HG03196 (cell line): ENCODE results near the gene SH3GLB2.
"Not testable (repeated sequence)": the region's sequence is repeated elsewhere in the genome, so short reads cannot be mapped to it uniquely, and the experiment has no call there.

Experiments used
- ATAC-seq: cut with Tn5 transposase; IDR thresholded peaks from one replicate; pipeline ENCODE4 v1.9.1; 2021; ENCODE audit not compliant: unreplicated experiment

The SH3GLB2 gene

DNA sequence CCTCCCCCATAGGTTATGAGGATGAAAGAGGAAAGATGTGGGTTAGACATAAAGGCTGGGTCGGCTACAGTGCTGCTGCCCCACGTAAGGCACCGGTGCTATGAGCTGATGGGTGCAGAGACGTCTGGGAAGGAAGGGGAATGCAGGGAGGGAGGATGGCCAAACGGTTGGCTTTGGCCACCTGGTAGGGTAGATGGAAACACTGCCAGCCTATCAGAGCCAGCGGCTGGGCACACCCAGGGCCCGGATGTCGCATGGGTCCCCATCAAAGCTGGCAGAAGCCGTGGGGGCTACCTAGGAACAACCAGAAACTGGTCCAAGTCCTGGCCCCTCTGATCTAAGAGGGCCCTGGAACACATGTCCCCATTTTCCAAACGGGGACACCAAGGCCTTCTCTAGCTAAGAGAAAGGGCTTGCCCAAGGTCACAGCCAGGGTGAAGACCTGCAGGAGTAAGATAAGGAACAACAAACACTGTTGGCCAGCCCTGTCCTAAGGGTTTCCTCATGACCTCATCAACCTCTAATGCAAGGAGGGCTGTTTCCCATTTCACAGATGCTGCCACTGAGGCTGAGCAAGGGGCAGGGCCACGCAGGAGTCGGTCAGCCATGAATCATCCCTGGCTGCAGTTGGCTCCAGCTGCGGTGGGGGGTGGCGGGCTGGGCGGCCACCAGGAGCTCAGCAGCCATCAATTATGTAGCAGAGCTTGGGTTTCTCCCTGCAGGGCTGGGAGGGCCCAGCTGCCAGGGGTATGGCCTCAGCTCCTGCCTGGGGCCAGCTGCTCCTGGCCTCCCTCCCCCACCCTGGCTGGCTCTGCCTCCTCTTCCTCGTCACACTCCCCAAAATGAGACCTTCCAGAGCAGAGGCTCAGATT lies 4.9 kb downstream of the SH3GLB2 start:
- no peak for ATAC-seq

DNA sequence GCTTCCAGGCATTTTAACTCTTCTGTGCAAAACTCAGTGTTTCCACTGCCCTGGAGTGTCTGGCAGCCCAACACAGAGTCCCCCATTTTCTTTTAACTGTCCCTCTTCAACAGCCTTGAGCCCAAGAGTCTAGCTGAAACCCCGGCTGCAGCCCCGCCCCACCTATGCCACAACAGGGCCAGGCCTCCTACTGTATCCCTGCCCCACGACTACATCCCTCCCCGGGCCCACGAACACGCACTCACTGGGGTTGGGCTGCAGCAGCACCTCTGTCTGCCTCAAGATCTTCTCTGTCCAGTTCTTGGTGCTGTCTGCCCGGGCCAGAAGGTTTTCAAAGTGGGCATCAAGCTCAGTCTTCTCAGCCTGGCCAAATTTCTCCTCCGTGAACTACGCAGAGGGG lies 6.1 kb downstream of the SH3GLB2 start:
- no peak for ATAC-seq

DNA sequence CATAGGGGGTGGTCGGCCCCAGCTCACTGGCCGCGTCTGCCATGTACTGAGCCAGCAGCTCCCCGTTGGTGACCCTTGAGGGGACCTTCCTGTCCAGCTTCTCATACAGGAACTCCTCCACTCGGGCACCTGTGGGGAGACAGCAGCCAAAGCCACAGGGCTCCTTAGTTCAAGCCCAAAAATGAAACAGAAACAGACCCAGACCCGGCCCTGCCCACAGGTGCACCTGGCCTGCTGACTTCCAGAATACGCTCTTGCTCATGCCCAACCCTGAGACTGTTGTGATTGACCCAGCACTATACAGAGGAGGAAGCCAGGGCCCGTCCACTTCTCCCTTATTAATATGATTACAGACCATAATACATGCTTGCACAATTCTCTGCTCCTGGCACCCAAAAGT lies 7.0 kb downstream of the SH3GLB2 start:
- ATAC-seq = peak; percentile 74

DNA sequence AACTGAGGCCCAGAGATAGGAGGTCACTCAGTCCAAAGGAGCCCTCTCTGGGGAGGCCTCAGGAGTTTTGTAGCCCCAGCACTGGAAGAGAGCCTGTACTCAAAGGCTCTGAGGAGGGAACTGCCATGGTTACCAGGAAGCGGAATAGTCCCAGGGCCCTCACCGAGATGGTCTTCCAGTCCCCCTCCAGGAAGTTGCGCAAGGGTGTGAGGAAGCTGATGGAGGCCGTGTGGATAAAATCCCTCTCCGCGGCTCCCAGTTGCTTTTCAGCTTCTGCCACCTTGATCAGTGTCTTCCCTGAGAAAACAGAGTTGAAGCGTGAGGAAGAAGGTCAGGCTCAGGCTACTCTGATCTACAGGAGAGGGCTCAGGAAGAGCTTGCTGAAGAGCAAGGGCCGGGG lies 13.5 kb downstream of the SH3GLB2 start:
- ATAC-seq = no peak

DNA sequence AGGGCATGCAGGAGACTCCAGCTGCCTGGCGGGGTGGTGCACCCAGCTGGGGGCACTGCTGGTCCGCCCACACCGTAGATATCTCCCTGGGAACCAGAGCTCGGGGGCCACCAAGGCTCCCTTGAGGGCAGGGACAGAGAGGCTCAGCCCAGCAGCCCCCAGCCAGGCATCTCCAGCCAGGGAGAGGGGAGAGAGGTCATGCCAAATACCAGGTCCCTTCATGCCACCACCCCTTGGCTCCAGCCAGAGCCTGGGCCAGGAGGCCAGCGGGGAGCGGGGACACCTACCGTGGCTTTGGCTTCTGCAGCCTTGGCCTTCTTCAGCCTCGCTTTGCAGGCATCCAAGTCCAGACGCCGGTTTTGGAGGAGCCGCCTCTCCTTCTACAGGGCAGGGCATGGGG lies 14.0 kb downstream of the SH3GLB2 start:
- ATAC-seq = no peak

DNA sequence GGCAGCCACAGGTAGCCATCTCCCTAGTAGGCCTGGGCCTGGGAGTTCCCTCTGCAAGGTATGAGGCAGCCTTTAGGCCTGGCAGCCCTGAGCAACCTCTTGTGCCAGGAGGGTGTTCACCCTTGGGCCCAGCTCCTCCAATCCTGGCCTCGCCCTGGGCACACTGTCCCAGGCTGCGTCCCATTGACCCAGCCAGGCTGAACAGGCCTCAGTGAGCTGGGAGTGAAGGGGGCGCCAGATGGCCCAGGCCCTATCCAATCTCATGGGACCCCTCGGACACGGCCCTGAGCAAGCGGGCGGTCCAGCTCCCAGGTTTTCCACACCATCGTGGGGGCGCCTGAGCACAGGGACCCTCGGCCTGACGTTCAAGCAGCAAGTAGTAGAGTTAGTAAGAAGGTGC lies 14.5 kb downstream of the SH3GLB2 start:
- ATAC-seq = no peak

DNA sequence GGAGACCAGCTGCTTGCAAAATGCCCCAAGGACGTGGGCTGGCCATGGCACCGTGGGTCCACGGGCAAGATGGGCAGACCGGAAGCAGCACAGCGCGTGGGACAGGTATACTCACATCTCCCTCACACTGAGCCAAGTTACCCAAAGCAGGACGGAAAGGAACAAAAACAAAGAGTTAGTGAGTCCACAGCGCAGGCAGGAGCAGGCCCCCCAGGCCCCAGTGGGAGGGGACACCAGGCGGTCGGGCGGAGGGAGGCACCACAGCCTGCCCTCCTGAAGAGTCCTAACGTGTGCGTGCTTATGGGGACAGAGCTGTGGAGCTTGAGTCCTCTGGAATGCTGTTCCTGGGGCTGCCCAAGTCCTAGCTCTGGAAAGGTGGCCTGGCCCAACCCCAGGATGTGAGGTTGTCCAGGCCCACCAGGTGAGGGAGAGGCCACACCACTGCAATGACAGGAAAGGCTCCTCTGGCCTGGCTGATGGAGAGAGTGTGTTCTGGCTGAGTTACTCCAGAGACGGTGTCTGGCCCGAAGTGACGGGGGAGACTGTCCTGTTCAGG lies 15.2 kb downstream of the SH3GLB2 start:
- no peak for ATAC-seq

DNA sequence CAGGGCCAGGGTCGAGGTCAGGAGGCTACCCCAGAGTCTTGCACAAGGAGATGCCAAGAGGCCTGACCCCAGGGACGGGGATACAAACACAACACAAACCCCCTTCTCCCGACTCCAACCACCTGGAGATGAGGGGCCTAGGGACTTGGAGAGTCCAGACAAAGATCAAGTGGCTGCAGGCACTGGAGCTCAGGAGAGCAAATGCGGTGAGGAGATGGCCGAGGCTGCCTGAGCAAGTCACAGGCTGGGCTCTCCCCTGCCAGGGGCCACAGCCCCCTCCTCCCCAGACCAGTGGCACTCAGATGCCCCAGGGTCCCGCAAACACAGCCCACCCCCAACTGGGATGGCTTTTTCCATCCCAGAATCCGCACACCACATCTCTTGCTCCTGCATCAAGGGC lies 15.8 kb downstream of the SH3GLB2 start:
- no peak for ATAC-seq

DNA sequence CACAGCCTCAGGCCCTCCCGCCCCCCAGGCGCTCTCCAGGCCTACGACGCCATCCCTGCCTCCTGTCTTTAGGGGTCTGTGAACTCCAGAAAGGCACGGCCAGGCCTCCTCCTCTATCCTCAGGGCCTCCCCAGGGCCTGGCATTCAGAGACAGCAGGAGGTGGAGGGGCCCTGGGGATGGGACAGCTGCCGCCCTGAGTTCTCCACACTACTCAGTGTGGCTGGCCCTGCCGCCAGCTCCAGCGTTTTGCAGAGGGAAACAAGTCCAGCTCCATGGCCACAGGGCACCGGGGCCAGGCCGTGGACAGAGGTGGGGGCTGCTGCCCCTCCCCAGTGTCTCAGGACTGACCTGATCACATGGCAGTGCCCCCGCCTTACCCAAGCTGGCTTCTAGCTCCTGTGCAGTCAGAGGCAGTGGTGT lies 16.4 kb downstream of the SH3GLB2 start:
- no peak for ATAC-seq

DNA sequence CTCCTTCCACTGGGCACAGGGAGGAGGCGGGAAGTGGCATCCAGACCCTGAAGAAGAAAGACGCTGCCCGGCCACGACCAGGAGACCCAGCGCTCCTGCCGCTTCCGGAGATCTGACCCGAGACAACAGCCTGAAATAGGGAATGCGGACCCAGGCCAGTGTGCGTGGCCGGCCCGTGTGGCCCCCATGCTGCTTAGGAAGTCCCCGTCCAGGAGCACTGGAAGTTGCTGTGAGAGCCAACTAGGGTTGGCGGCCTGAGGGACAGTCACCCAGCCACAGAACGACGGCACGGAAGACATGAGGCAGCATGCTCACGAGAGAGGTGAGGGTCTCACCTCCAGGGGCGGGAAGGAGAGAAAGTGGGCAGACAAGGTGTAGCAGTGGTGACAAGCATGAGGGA lies 17.0 kb downstream of the SH3GLB2 start:
- ATAC-seq = no peak

DNA sequence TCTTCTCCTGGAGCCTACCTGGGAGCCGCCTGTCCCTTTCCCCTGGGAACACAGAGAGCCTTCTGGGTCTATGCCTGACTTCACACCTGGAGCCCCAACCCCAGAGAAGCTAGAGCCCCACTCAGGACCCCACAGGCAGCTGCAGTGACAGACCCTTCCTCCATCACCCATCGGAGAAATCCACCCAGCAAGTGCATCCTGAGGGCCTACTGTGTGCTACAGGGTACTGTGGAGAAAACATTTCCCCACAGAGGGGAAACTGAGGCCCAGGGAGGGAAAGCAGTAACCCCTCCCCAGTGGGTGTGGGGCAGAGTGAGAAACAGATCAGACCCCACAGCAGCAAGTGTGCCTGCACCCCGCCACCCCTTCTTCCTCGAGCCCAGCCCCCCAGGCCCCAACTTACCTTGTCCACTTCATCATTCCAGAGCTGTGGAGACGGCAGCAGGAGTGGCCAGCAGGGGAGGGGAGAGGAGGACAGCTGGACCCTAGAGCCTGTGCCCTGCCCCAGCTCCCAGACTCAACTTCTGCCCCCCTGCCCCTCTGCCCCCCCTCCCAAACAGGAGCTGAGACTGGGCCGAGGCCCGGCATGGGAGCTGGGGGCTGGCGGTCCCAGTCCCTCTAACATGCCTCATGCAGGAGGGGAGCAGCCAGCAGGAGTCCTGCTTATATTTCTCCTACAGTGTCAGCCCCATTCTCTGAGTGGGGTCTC lies 17.7 kb downstream of the SH3GLB2 start:
- no peak for ATAC-seq

DNA sequence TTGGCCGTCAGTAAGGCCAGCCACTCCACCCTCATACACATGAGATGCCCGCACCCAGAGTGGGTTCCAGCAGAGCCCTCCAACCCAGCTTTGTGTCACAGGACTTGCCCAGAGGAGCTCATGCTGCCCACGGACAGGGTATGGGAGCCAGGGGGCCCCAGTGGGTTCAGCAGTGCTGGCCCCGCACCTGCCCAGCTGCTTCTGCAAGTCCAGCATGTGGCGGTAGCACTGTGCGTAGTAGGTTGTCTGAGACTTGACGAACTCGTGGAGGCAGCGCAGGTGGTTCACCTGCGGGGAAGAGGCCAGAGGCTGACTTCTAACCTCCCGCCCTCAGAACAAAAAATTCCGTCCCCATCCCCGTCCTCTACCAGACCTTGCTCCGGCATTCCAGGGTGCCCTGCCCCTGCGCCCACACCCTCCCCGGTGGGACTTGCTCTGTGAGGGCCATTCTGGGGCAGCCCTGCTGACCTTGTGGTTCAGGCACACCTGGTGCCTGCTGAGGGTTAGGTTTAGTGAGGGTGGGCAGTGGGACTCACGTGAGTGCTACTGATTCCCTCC lies 18.5 kb downstream of the SH3GLB2 start:
- ATAC-seq = no peak

DNA sequence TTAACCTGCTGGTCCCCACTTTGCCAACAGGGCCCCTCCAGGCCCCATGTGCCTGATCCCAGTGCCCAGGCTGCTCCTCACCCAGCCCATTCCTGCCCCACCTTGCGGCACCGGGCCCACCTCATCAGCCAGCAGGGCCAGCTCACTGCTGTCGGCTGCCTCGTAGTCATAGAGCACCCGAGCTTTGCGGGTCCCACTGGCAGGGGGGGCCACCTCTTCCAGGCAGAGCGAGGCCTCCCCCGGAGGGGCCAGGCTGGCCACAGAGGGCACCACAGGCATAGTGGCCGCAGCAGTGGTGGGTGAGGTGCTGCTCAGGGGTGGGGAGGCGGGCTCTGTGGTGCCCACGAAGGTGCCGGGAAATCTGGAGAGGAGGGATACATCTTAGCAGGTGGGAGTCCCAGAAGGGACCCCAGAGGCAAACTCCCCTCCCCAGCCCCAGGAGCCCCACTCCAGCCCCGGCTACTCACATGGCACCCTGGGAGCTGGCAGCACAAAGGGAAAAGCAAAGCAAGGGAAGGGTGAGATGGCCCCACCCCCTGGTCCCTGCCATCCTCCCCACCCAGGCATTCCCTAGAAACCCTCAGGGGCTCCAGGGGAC lies 19.0 kb downstream of the SH3GLB2 start:
- no peak for ATAC-seq

DNA sequence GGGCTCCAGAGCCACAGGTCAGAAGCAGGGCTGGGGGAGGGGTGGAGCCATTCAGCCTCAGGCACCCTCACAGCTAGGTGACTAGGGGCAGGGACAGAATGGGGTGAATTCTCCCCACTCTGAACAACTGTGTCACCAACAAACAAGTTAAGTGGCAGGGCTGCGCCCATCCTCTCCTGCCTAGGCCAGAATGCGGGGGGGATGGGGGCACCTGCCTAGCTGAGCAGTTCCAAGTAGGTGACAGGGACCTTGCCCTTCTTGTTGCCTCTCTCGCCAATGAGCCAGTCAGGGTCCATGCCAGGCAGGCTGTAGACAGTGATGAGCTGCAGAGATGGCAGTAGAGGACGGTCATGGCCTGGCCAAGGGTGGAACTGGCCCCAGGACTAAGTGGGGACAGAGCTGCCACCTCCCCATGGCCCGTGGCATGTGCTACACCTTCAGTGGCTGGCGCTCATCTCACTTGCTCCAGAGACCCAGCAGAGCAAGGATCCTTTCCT lies 19.6 kb downstream of the SH3GLB2 start:
- ATAC-seq = no peak

DNA sequence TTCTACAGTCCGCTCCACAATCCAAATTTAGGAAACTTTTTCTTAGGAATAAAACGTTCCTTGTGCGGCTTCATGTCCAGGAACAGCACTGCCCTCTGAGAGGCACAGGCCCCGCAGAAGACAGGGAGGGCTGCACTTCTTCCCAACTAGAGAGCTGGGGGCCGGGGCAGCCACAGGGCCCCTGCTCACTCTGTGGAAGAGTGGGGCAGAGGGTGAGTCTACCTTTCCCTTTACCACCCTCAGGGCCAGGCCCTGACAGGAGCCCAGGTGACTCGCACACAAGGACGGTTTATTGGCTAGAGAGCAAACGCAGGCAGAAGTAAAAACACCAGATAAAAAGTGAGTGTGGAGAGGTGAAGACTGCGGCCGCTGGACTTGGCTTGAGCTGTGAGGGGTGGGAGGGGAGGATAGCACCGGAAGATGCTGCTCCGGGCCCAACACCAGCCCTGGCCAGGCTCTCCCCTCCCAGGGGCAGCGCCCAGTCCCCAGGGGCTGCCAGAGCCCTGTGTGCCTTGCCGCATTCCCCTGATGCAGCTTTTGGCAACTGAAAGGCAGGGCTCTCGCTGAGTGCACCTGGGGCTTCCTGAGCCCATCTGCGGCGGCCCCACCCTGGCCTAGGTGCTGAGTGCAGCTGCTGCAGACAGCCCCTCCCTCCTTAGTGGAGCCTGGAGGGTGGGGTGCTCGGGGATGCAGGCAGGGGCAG lies 20.2 kb downstream of the SH3GLB2 start:
- no peak for ATAC-seq

DNA sequence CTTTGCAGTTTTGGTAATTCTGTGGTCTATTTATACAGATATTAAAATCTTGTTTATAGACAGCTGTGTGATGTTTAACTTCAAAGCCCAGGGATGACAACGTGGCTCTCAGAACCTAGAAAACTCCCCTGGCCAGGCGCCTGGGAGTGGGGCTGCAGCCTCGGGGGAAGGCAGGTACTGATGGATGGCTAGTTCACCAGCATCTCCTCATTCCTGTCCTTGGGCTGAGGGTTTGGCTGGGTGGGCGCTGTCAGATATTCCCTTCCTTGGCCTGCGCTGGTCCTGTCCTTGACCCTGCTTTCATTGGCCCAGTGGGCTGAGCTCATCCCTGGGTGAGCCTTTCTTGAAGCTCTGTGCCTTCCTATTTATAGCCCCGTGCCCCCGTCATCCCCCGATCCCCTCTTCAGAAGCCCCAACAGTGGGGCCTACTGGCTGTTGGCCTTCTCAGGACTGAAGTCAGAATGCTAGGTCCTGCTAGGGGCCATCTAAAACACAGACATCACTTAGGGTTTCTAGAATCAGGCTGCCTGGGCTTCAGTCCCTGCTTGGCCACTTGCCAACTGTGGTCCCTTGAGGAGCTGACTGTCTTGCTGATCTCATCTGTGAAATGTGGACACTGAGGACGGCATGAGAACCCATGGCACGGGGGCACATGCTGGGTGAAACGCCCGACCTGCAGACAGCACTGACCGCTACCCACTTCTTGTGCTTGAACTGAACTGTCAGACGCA lies 20.9 kb downstream of the SH3GLB2 start:
- ATAC-seq = no peak

DNA sequence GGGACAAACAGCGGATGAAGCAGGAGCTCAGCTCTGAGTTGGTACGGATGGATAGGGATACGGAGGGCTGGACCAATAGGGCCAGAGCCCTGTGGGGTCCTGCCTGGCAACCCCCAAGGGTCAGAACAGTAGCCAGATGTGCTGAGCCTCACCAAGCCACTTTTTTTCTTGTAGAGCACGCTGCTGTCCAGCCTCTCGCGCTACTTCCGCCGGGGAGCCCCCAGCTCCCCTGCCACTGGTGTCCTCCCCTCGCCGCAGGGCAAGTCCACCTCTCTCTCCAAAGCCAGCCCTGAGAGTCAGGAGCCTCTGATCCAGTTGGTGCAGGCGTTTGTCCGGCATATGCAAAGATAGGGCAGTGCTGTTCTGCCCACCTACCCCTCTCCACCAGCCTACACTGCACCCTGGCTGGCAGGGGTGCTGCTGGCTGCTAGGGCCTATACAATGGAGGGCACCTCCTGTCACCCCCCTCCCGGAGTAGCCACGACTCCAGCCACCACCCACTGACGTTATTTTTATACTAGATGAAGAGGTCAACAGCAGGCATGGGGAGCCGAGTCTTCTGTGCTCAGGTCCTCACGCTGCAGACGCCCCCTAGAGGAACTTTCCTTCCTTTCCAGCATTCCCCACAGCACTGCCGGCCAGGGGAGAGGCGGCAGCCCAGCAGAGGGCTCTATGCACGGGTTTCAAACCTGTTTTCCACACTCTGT lies 21.6 kb downstream of the SH3GLB2 start:
- no peak for ATAC-seq

DNA sequence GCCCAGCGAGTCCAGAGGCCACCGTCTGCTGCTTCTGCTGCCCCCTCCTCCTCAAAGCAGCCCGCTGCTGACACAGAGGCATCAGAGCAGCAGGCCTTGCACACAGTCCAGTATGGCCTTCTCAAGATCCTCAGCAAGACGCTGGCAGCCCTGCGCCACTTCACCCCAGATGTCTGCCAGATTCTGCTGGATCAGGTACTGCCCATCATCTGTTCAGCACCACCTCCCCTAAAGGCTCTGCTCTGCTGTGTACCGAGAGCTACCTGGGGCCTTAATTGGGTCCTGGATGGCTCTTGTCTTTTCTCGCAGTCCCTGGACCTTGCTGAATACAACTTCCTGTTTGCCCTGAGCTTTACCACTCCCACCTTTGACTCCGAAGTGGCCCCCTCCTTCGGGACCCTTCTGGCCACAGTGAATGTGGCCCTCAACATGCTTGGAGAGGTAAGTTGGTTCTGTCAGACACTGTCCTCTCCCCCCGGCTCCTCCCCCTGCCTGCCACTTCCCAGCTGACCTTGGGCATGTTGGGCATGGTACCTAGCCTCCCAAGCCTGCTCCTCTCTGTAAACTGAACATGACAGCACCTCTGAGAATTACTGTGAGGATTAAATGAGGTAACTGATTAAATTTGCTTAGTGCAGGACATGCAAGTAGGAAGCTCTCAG lies 22.7 kb downstream of the SH3GLB2 start:
- ATAC-seq = no peak

DNA sequence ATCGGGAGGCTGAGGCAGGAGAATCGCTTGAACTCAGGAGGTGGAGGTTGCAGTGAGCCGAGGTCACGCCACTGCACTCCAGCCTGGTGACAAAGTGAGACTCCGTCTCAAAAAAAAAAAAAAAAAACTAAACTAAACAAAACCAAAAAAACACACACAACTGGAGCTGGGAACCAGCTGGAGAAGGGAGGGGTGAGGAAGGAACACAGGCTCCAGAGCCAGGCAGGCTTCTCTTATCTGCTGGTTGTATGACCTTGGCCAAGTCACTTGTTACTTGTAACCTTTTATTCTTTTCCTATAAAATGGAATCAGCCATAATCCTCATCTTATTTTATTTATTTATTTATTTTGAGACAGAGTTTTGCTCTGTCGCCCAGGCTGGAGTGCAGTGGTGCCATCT lies 24.0 kb downstream of the SH3GLB2 start:
- ATAC-seq = not testable (repeated sequence)
